IMR-90 (cell line): ENCODE results near the gene LIPJ. TPM values are rescaled to one million over a fixed set of nuclear protein-coding genes. Genes with fewer than 3 reads are reported as not detected.

ENCODE experiments used
- ATAC-seq: fragments of 200-7000 bp; cut with Tn5 transposase; 2 replicates; pipeline ENCODE4 v1.9.1; 2020; ENCODE audit warnings: low read depth, mild to moderate bottlenecking, moderate library complexity
- BruUV-seq: library from RNA; stranded (reverse); fragments of 400-500 nt; replicated peaks from 2 replicates; lab custom pipeline; 2021; lab: Mats Ljungman, UMichigan
- CTCF ChIA-PET: fragments of 300-600 bp; formaldehyde crosslinking; extraction: SDS; loops from one replicate; lab custom pipeline; 2021; ENCODE audit warnings: antibody characterized with exemption; lab: Yijun Ruan, JAX
- POLR2A ChIA-PET: fragments of 300-600 bp; sonication (Branson Sonifier 250); formaldehyde crosslinking; loops from one replicate; lab custom pipeline; 2022; ENCODE audit warnings: antibody characterized with exemption; ENCODE audit not compliant: unreplicated experiment; lab: Charles Lee
- DNase-seq: peaks from one replicate; pipeline ENCODE4 v3.0.0; 2013
- H2AFZ ChIP-seq: replicated peaks from 2 replicates; pipeline ENCODE3; 2013; ENCODE audit warnings: low read length, mild to moderate bottlenecking; ENCODE audit not compliant: poor library complexity
- H2AK5ac ChIP-seq: 2 replicates; pipeline ENCODE4 v1.6.1; 2013; ENCODE audit warnings: low read depth, low read length, inconsistent platforms
- H2AK9ac ChIP-seq: replicated peaks from 2 replicates; pipeline ENCODE3; 2013; ENCODE audit warnings: mild to moderate bottlenecking, low read depth, low read length, moderate library complexity; ENCODE audit not compliant: poor library complexity
- H2BK120ac ChIP-seq: 2 replicates; pipeline ENCODE4 v1.6.1; 2013; ENCODE audit warnings: low read depth, low read length, inconsistent platforms
- H2BK15ac ChIP-seq: 3 replicates; pipeline ENCODE4 v1.6.1; 2013; ENCODE audit warnings: low read depth, low read length, inconsistent platforms
- H2BK20ac ChIP-seq: 2 replicates; pipeline ENCODE4 v1.6.1; 2013; ENCODE audit warnings: low read depth, mild to moderate bottlenecking, inconsistent platforms, low read length, moderate library complexity
- H2BK5ac ChIP-seq: 2 replicates; pipeline ENCODE4 v1.6.1; 2013; ENCODE audit warnings: mild to moderate bottlenecking, low read depth, low read length, inconsistent platforms; ENCODE audit not compliant: poor library complexity, severe bottlenecking
- H3K14ac ChIP-seq: replicated peaks from 2 replicates; pipeline ENCODE4 v1.6.1; 2013; ENCODE audit warnings: low read depth, low read length, inconsistent platforms
- H3K18ac ChIP-seq: 2 replicates; pipeline ENCODE4 v1.6.1; 2013; ENCODE audit warnings: low read depth, low read length, control low read depth
- H3K23ac ChIP-seq: 2 replicates; pipeline ENCODE4 v1.6.1; 2013; ENCODE audit warnings: low read depth, low read length, inconsistent platforms
- H3K27ac ChIP-seq: 2 replicates; pipeline ENCODE4 v1.5.1; 2013; ENCODE audit warnings: mild to moderate bottlenecking, control low read depth, low read length; ENCODE audit not compliant: insufficient read depth
- H3K27me3 ChIP-seq: 2 replicates; pipeline ENCODE4 v1.6.1; 2013; ENCODE audit warnings: low read length; ENCODE audit not compliant: control insufficient read depth, insufficient read depth
- H3K36me3 ChIP-seq: 2 replicates; pipeline ENCODE4 v1.6.1; 2013; ENCODE audit warnings: low read length, mixed read lengths; ENCODE audit not compliant: control insufficient read depth, insufficient read depth
- H3K4ac ChIP-seq: 2 replicates; pipeline ENCODE4 v1.6.1; 2013; ENCODE audit warnings: low read depth, low read length, inconsistent platforms
- H3K4me1 ChIP-seq: 2 replicates; pipeline ENCODE4 v1.6.1; 2013; ENCODE audit warnings: low read length, mixed read lengths; ENCODE audit not compliant: control insufficient read depth, insufficient read depth
- H3K4me2 ChIP-seq: 2 replicates; pipeline ENCODE4 v1.6.1; 2013; ENCODE audit warnings: low read depth, mild to moderate bottlenecking, control low read depth, low read length, moderate library complexity
- H3K4me3 ChIP-seq: 2 replicates; pipeline ENCODE4 v1.5.1; 2013; ENCODE audit warnings: low read depth, mild to moderate bottlenecking, control low read depth, low read length, moderate library complexity; ENCODE audit not compliant: insufficient read depth
- H3K56ac ChIP-seq: 2 replicates; pipeline ENCODE4 v1.6.1; 2013; ENCODE audit warnings: low read length, inconsistent platforms; ENCODE audit not compliant: insufficient read depth; ENCODE audit errors: extremely low read depth
- H3K79me1 ChIP-seq, 2 experiments: 2 replicates each; pipeline ENCODE4 v1.6.1; 2013; ENCODE audit warnings: low read length in 2 of 2, inconsistent platforms in 1 of 2, low read depth in 1 of 2
- H3K9ac ChIP-seq: 2 replicates; pipeline ENCODE4 v1.6.1; 2013; ENCODE audit warnings: low read depth, low read length, control low read depth
- H3K9me1 ChIP-seq: 2 replicates; pipeline ENCODE4 v1.6.1; 2013; ENCODE audit warnings: low read length, inconsistent platforms; ENCODE audit not compliant: insufficient read depth
- H3K9me3 ChIP-seq: 2 replicates; pipeline ENCODE4 v1.6.1; 2013; ENCODE audit warnings: low read length; ENCODE audit not compliant: control insufficient read depth, insufficient read depth
- H4K20me1 ChIP-seq: 2 replicates; pipeline ENCODE4 v1.6.1; 2013; ENCODE audit warnings: low read length, inconsistent platforms; ENCODE audit not compliant: insufficient read depth
- H4K5ac ChIP-seq: 2 replicates; pipeline ENCODE4 v1.6.1; 2013; ENCODE audit warnings: mild to moderate bottlenecking, low read depth, low read length, control low read depth
- H4K8ac ChIP-seq, 2 experiments: 2 replicates each; pipeline ENCODE4 v1.6.1; 2013; ENCODE audit warnings: low read depth in 2 of 2, low read length in 2 of 2, control low read depth in 1 of 2, inconsistent platforms in 1 of 2
- H4K91ac ChIP-seq: 2 replicates; pipeline ENCODE4 v1.6.1; 2013; ENCODE audit warnings: low read depth, low read length, inconsistent platforms; ENCODE audit not compliant: insufficient read depth
- BHLHE40 ChIP-seq: fragments of 150-350 bp; IDR thresholded peaks from 2 replicates; pipeline ENCODE4 v1.6.1; 2016; ENCODE audit warnings: mild to moderate bottlenecking, low read depth, low read length
- MAZ ChIP-seq: IDR thresholded peaks from 2 replicates; pipeline ENCODE4 v1.6.1; 2012; ENCODE audit warnings: low read depth, mild to moderate bottlenecking, low read length, improper control_type of control experiment, moderate library complexity, borderline replicate concordance
- MXI1 ChIP-seq: IDR thresholded peaks from 2 replicates; pipeline ENCODE4 v1.6.1; 2012; ENCODE audit warnings: low read depth, mild to moderate bottlenecking, low read length, moderate library complexity, borderline replicate concordance
- NFE2L2 ChIP-seq: fragments of 150-350 bp; IDR thresholded peaks from 2 replicates; pipeline ENCODE4 v1.6.1; 2016; ENCODE audit warnings: low read depth, mild to moderate bottlenecking, low read length
- POLR2A ChIP-seq: IDR thresholded peaks from 2 replicates; pipeline ENCODE4 v1.6.1; 2012; ENCODE audit warnings: mild to moderate bottlenecking, low read depth, low read length
- RFX5 ChIP-seq: IDR thresholded peaks from 2 replicates; pipeline ENCODE4 v1.8.0; 2012; ENCODE audit warnings: low read depth, mild to moderate bottlenecking, low read length, moderate library complexity
- SMC3 ChIP-seq: fragments of 150-350 bp; IDR thresholded peaks from 2 replicates; pipeline ENCODE4 v1.6.1; 2016; ENCODE audit warnings: low read depth, mild to moderate bottlenecking, antibody characterized with exemption, low read length, moderate library complexity
- WGBS, 2 experiments: methylation state at CpG; one replicate each; pipeline versions ENCODE4 v1.1.5 to v1.1.7; 2013; ENCODE audit warnings: missing lambda C conversion rate in 2 of 2; ENCODE audit not compliant: insufficient read length in 1 of 2; ENCODE audit errors: extremely low coverage in 2 of 2; 5-methylcytosine and 5-hydroxymethylcytosine counted together
- dilution Hi-C: fragments of 300-500 bp; cut with HindIII; formaldehyde crosslinking; loops from one replicate; pipeline ENCODE4 v1.14.3; 2018; ENCODE audit warnings: low sequenced_read_pairs; ENCODE audit not compliant: unreplicated experiment
- in situ Hi-C: fragments of 300-500 bp; cut with MboI; formaldehyde crosslinking; loops from 3 replicates; pipeline ENCODE4 v1.14.3; 2019; ENCODE audit warnings: low sequenced_read_pairs, inconsistent platforms, mixed read lengths
- intact Hi-C: fragments of 100-400 bp; cut with micrococcal nuclease; formaldehyde crosslinking; loops from 2 replicates; pipeline ENCODE4 v1.10.0; 2022
- polyA plus RNA-seq, 3 experiments: library from polyadenylated mRNA; depleted of rRNA; stranded (reverse); fragments of >200 nt; gene quantifications; 2 replicates each; pipeline ENCODE4 v1.2.3, GENCODE V29; 2012; ENCODE audit warnings: low replicate concordance in 1 of 3
- total RNA-seq: library from RNA; depleted of rRNA; stranded (reverse); fragments of >200 nt; gene quantifications from 2 replicates; pipeline ENCODE4 v1.2.3, GENCODE V29; 2012
- TF ChIP-seq, protein P1 (sequence below): conservative IDR thresholded peaks from 2 replicates; pipeline ENCODE4 v1.5.1; 2012; ENCODE audit warnings: mild to moderate bottlenecking, low read depth, low read length, improper control_type of control experiment
- TF ChIP-seq, protein P2 (sequence below): fragments of 150-350 bp; IDR thresholded peaks from 2 replicates; pipeline ENCODE4 v1.6.1; 2017; ENCODE audit warnings: mild to moderate bottlenecking, antibody characterized with exemption, low read length, low read depth

Gene LIPJ
- total and polyA plus RNA-seq, 2 of the 4 experiments (the other 2 are of a cell fraction) = not detected

GRCh38 chr10:88640186-88640585, 53.6 kb downstream of the LIPJ start:
- H3K4me2 ChIP-seq = no peak overlapping the region
- intact Hi-C loops = no loop called here
- H4K91ac ChIP-seq = no peak overlapping the region
- no peak overlapping the region for H2AFZ ChIP-seq
- H3K27me3 ChIP-seq = no peaks in the 10 kb centered on the region; the same call in 1 of the 2 replicates
- H2BK5ac ChIP-seq = no peak overlapping the region
- no peak overlapping the region for H4K8ac ChIP-seq
- H3K79me1 ChIP-seq = no peaks in the 10 kb centered on the region
- no CpG with 5 or more reads among the region's 2 CpGs for WGBS, 2 experiments
- peaks cover 8% of the 10 kb centered on the region for H3K9me3 ChIP-seq
- H2AK5ac ChIP-seq = no peak overlapping the region
- H4K20me1 ChIP-seq = no peaks in the 10 kb centered on the region
- no peak overlapping the region for H4K5ac ChIP-seq
- H3K4ac ChIP-seq = no peak overlapping the region
- CTCF ChIA-PET = no interaction called here
- no peak overlapping the region for H3K18ac ChIP-seq
- TF ChIP-seq RFX5 (no peak), SMC3 (no peak), BHLHE40 (no peak), NFE2L2 (no peak), MXI1 (no peak), POLR2A (no peak), MAZ (no peak)
- TF ChIP-seq, protein P1, sequence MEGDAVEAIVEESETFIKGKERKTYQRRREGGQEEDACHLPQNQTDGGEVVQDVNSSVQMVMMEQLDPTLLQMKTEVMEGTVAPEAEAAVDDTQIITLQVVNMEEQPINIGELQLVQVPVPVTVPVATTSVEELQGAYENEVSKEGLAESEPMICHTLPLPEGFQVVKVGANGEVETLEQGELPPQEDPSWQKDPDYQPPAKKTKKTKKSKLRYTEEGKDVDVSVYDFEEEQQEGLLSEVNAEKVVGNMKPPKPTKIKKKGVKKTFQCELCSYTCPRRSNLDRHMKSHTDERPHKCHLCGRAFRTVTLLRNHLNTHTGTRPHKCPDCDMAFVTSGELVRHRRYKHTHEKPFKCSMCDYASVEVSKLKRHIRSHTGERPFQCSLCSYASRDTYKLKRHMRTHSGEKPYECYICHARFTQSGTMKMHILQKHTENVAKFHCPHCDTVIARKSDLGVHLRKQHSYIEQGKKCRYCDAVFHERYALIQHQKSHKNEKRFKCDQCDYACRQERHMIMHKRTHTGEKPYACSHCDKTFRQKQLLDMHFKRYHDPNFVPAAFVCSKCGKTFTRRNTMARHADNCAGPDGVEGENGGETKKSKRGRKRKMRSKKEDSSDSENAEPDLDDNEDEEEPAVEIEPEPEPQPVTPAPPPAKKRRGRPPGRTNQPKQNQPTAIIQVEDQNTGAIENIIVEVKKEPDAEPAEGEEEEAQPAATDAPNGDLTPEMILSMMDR = no peak
- TF ChIP-seq, protein P2, sequence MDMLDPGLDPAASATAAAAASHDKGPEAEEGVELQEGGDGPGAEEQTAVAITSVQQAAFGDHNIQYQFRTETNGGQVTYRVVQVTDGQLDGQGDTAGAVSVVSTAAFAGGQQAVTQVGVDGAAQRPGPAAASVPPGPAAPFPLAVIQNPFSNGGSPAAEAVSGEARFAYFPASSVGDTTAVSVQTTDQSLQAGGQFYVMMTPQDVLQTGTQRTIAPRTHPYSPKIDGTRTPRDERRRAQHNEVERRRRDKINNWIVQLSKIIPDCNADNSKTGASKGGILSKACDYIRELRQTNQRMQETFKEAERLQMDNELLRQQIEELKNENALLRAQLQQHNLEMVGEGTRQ = no peak
- H3K9ac ChIP-seq = no peak overlapping the region
- no peak overlapping the region for H2BK15ac ChIP-seq
- H2BK120ac ChIP-seq = no peak overlapping the region
- H3K4me3 ChIP-seq = no peak overlapping the region
- no peak for ATAC-seq
- no peak overlapping the region for H3K27ac ChIP-seq
- in situ Hi-C loops = no loop called here
- no peaks in the 10 kb centered on the region for H3K4me1 ChIP-seq
- H3K14ac ChIP-seq = no peak overlapping the region
- no peaks in the 10 kb centered on the region for H3K36me3 ChIP-seq
- H2BK20ac ChIP-seq = no peak overlapping the region
- dilution Hi-C loops = no loop called here
- H3K56ac ChIP-seq = no peak overlapping the region
- H3K9me1 ChIP-seq = no peaks in the 10 kb centered on the region
- POLR2A ChIA-PET = no interaction called here
- BruUV-seq = no TSS peak
- H2AK9ac ChIP-seq = no peak overlapping the region
- no peak for DNase-seq
- H3K23ac ChIP-seq = no peak overlapping the region
